ENCODE measurements around the gene CFAP299. TPM values are rescaled to one million over a fixed set of nuclear protein-coding genes. Genes with fewer than 3 reads are reported as not detected.
"Not testable (repeated sequence)": the region's sequence is repeated elsewhere in the genome, so short reads cannot be mapped to it uniquely, and the experiment has no call there.

Gene CFAP299
- total RNA-seq, 1 donor from 2014 or later = 0.13 TPM

- DNase-seq (ENCODE audit: low read depth, low spot score) = no peak
Measured at GRCh38 chr4:80711956-80712355, 376.4 kb downstream of the CFAP299 start.

DNA sequence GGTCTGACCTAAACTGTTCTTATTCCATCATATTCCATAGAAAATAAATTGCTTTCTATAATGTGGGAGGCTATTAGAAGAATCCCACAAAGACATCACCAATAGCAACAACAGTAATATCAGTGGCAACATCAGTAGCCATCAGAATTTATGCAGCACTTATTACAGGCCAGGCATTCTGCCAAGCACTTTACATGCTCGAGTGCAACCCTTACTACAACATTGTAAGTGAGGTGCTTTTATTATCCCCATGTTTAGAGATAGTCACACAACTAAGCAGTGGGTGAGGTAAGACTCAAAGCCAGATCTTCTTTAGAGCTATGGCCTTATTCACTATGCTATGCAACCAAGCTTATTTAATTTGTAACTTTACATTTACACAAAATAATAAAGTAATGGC lies 377.9 kb downstream of the CFAP299 start:
- DNase-seq (ENCODE audit: low read depth, low spot score) = no peak

GRCh38 chr4:80717204-80717603 lies 381.7 kb downstream of the CFAP299 start:
- no peak for DNase-seq (ENCODE audit: low read depth, low spot score)

GRCh38 chr4:80726471-80726870 lies 390.9 kb downstream of the CFAP299 start:
- DNase-seq (ENCODE audit: low read depth, low spot score) = no peak

DNA sequence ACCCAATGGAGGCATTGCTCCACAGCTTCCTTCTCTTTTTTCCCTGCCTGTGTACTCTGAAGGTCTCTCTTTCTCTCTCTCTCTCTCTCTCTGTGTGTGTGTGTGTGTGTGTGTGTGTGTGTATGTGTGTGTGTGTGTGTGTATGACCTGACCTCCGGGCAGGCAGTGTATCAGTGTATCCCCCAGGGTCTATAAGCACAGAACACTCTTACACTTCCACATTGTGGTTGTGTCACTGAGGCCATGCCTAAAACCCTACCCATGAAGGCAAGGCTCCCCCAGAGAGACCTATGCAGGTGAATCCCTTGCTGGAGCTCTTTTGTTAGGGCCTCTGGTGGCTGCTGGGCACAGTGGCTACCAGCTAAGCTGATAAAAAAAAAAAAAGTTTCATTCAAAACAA lies 394.6 kb downstream of the CFAP299 start:
- no peak for DNase-seq (ENCODE audit: low read depth, low spot score)

- DNase-seq (ENCODE audit: low read depth, low spot score) = no peak
Measured at GRCh38 chr4:80731436-80731835, 395.9 kb downstream of the CFAP299 start.

- no peak for DNase-seq (ENCODE audit: low read depth, low spot score)
Measured at GRCh38 chr4:80732010-80732409, 396.5 kb downstream of the CFAP299 start.

GRCh38 chr4:80740375-80740774 lies 404.8 kb downstream of the CFAP299 start:
- no peak for DNase-seq (ENCODE audit: low read depth, low spot score)

DNA sequence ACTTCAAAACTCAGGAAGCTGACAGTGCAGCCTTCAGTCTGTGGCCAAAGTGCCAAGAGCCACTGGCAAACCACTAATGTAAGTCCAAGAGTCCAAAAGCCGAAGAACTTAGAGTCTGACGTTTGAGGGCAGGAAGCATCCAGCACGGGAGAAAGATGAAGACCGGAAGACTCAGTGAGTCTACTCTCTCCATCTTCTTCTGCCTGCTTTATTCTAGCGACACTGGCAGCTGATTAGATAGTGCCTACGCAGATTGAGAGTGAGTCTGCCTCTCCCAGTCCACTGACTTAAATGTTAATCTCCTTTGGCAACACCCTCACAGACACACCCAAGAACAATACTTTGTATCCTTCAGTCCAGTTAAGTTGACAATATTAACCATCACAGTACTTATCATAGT lies 414.0 kb downstream of the CFAP299 start:
- DNase-seq (ENCODE audit: low read depth, low spot score) = not testable (repeated sequence)

- DNase-seq (ENCODE audit: low read depth, low spot score) = no peak
Measured at GRCh38 chr4:80751200-80751599, 415.7 kb downstream of the CFAP299 start.

- no peak for DNase-seq (ENCODE audit: low read depth, low spot score)
Measured at GRCh38 chr4:80767944-80768343, 432.4 kb downstream of the CFAP299 start.

DNA sequence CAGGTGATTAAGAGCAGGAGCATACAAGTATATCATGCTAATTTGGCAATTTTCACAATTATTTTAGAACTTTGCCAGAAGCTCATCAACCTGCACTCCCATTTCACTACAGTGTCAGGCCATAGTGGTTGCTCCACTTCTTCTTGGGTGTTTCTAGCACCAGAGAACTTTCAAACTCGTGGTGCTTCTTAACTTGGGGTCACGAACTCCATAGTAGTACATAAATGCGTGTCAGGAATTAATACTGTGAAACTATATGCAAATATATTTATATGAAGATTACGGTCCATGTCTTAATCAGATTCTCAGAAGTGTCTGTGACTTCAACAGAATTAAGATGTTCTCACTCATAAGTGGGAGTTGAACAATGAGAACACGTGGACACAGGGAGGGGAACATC lies 440.6 kb downstream of the CFAP299 start:
- no peak for DNase-seq (ENCODE audit: low read depth, low spot score)

DNA sequence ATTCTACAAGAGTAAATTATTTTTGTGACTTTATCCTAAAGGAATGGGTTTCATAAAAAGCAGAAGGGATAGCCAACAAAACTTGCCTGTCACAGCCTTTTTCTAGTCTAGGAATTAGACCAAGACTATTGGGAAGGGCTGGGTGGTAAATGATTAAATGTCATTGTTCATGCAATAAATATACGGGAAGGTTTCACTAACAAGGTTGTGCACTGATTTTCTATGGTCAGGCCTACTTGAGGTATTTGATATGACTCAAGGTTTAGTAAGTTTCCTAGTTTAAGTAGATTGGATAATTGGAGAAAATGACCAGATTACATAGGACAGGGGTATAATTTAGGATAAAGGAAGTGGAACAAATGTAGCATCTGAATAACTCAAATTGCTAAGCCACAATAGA lies 445.9 kb downstream of the CFAP299 start:
- no peak for DNase-seq (ENCODE audit: low read depth, low spot score)

DNA sequence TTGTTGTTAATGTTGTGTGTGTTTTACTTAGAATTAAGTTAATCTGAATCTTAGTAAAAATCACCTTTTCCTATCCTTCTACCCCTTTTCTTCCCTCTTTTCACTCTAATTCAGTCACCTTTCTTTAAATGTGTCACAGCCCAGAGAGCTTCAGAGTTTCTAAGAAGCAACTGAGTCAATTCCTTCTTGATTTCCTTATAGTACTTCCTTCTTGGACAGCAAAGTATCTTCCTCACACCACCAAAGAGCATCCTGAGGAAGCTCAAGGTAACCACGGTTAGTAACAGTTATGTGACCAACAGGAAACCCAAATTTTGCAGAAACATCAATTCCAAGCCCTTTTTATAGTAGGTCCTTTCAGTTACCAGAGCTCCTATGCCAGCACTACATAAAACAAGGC lies 451.8 kb downstream of the CFAP299 start:
- DNase-seq (ENCODE audit: low read depth, low spot score) = no peak

DNA sequence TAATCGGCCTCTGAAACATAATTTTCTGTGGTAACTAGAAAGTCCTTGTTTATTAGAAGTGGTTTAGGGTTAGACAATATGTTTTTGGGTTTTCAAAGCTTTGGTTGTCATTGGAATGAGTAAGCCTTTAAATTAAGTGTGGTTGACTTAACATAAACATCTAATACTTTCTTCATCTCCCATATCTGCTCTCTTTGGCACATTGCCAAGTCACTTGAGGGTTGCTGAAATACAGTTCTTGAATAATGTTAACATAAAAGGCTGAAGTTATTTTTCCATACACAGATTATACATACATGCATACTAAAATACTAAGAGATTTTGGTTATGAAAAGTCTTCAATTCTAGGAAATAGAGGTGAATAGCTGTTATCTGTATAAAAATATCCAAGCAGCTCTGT lies 453.3 kb downstream of the CFAP299 start:
- DNase-seq (ENCODE audit: low read depth, low spot score) = no peak

GRCh38 chr4:80790152-80790551 lies 454.6 kb downstream of the CFAP299 start:
- DNase-seq (ENCODE audit: low read depth, low spot score) = no peak

DNA sequence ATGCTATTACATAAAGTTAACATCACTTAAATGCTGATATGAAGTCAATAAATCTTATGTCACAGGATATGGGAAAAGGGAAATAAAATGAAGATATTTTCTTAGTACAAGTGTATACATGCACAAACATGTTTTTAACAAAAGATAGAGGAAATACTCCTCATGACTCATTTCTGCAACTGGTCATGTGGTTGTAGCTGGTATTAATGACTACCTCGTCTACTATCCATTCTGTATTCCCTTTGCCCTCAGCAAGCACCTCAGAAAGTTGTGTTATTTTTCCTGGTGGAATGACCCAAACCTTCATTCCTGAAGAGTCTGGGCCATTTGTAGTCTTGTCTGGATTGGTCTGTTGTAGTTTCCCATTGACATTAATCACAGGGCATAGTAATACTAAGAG lies 458.1 kb downstream of the CFAP299 start:
- DNase-seq (ENCODE audit: low read depth, low spot score) = not testable (repeated sequence)

- no peak for DNase-seq (ENCODE audit: low read depth, low spot score)
Measured at GRCh38 chr4:80798082-80798481, 462.6 kb downstream of the CFAP299 start.

DNA sequence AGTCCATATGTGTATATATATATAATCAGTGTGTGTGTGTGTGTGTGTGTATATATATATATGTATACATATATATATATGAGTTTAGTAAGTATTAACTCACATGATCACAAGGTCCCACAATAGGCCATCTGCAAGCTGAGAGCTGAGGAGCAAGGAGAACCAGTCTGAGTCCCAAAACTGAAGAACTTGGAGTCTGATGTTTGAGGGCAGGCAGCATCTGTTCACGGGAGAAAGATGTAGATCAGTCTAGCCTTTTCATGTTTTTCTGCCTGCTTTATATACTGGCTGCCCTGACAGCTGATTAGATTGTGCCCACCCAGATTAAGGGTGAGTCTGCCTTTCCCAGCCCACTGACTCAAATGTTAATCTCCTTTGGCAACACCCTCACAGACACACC lies 465.2 kb downstream of the CFAP299 start:
- DNase-seq (ENCODE audit: low read depth, low spot score) = not testable (repeated sequence)

DNA sequence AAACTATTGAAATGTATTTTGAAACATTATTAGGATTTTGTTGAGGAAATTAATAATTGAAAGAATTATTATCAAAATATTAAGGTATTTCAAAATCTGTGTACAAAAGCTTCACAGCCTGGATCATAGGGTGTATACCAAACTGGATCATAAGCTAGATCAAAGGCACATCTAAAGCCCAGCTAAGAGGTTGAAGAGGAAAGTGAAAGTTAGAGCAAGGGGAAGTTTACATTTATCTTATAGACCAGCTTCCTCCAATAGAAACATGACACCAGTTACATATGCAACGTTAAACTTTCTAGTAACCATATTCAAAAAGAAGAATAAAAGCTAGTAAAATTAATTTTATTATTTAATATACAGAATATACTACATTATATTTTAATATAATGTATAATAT lies 467.8 kb downstream of the CFAP299 start:
- DNase-seq (ENCODE audit: low read depth, low spot score) = no peak

DNA sequence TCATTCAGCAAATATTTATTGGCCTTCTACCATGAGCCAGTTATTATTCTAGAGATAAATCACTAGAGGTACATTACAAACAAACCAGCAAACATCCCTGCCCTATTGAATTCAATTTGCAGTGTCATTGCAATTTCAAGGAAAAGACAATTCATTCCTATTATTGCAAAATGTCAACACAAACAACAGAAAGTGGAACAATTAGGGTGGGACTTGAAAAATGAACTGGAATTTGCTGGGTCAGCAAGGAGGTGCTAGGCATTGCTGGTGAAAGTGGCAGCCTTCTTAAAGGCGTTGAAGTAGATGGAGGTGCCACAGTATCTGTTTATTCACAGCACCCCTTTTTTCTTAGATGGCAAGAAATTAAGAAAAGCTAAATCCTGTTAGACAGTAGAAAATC lies 470.9 kb downstream of the CFAP299 start:
- DNase-seq (ENCODE audit: low read depth, low spot score) = no peak

DNA sequence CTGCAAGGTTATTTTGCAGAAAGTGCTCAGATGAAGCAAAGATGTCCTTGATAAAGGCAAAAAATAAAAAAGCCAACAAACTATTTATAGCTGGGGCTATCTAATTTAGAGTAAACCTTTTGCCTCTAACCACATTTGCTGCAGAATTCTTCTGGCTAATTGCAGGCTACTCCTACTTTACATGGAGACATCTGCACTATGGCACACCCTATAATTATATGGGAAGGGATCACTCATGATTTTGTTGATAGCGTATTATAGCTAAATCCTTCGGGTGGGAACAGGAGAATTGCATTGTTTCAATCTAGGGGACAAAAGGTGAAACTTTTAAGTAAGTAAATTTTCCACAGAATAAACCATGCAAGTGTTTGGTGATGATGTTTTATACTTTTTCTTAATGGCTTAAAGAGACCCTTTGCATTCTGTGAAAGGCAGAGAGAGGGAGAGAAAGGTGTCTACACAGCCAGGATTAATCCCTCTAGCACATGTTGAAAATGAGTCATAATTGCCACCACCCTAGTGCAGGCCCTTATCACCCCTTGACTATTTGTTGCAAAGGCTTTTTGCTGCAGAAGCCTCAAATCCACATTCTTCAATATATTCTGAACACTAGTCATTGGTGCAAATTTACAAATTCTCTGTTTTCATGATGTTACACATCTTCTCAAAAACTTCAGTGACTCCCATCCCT lies 473.7 kb downstream of the CFAP299 start:
- no peak for DNase-seq (ENCODE audit: low read depth, low spot score)

GRCh38 chr4:80811406-80811805 lies 475.9 kb downstream of the CFAP299 start:
- no peak for DNase-seq (ENCODE audit: low read depth, low spot score)

DNA sequence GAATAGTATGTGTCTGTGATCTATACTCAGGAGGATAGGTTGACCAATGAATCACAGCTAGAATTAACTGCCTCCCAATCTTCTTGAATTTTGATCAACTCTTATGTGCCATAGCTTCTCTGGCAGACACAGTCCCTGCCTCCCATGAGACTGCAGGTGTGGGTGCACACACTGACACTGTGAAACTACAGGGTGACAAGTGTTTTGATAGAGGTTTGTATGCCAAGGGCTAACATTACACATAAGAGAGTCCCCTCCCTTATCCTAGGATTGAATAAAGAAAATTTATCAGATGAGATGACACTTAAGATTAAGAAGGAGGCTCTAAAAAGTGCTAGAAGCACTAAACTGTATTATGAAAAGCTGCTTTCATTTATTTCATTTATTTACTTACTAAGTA lies 476.6 kb downstream of the CFAP299 start:
- no peak for DNase-seq (ENCODE audit: low read depth, low spot score)
